CD4-positive, alpha-beta T cell treated with Interleukin-21 for 1 hour (primary cell): ENCODE results near the gene PDILT.
"Not testable (repeated sequence)": the region's sequence is repeated elsewhere in the genome, so short reads cannot be mapped to it uniquely, and the experiment has no call there.

Experiments used
- DNase-seq: peaks from one replicate; pipeline ENCODE4 v3.0.0-alpha.2; 2020

Gene PDILT

GRCh38 chr16:20320592-20320991 lies 83.9 kb downstream of the PDILT start:
- no peak for DNase-seq

- DNase-seq, result no peak
Measured at GRCh38 chr16:20320178-20320577, 84.4 kb downstream of the PDILT start.

GRCh38 chr16:20319406-20319805 lies 85.1 kb downstream of the PDILT start:
- no peak for DNase-seq

DNA sequence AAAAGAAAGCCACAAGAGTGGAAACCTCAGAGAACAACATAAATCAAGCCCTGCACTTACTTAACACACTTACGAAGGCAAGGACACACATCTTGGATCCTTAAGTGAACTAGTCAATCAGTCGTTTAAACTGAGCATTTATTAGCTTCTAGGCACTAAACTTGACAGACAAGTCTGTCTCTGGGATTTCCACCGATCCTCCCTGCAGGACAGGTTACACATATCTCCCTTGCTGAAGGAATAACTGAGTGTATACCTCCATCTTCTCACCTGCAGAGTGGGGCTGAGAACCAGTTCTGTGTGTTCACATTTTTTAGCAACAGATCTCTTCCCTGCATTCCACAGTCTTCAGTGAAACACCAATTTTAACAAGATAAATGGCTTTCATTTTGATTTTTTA lies 86.1 kb downstream of the PDILT start:
- DNase-seq, result no peak

DNA sequence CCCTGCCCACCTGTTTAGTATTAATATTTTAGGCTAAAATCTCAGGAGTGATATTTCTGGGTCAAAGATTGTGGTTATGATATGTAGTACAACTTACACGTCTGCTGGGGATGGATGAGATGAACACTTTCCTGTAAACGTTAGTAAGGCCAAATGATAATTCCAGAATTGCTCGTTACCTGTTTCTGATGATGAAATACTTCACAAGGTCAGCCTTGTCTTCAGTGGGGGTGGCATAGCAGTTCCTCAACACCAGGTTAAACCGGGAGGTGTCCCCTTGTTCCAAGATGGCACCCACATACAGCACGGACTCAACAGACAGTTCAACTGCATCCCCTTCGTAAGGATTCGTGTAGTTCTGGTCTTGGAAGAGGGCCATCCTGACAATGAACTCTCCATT lies 86.5 kb downstream of the PDILT start:
- DNase-seq, result no peak

DNA sequence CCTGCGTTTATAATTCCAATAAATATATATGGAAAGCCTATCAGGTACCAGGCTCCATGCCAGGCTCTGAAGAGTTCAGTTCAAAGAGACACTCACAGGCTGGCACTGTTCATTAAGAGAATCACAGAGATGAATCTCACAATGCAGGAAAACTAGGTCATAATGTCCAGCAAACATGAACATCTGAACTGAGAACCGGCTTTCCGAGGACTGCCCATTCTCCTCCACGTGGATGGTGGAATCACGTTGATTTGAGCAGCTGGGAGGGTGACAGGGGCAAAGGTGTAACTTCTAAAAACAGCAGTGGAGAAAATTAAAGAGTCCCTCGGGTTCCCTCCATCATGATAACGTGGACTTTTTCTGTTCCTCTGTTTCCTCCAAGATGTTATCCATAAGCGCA lies 87.4 kb downstream of the PDILT start:
- DNase-seq, result no peak

DNA sequence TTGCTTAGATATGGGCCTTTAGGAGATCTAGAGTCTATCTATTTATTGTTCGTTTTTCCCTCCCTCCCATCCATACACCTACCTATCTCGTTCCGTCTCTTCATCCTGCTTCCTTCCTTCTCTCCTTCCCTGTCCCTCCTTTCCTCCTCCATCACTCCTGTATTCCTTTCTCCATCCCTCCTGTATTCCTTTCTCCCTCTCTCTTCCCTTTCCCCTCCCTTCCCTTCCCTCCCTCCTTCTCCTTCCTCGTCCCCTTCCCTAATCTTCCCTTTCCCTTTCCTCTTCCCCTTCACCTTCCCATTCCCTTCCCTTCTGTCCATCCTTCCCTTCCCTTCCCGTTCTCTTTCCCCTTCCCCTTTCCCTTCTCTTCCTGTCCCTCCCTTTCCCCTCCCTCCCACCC lies 87.8 kb downstream of the PDILT start:
- no peak for DNase-seq

- DNase-seq, result no peak
Measured at GRCh38 chr16:20315764-20316163, 88.8 kb downstream of the PDILT start.

- no peak for DNase-seq
Measured at GRCh38 chr16:20314575-20314974, 90.0 kb downstream of the PDILT start.

DNA sequence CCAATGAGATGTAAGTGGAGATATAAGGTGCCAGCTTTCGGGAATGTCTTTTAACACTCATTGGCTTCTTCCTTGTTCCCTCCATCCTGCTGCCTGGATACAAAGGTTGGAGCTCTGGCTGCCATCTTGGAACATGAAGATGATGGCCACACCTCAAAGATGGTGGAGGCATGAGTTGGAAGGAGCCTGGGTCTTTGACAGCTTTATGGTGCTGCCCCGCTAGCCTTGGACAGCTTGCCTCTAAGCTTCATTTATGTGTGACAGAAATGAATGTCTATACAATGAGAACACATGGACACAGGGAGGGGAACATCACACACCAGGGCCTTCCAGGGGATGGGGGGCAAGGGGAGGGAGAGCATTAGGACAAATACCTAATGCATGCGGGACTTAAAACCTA lies 90.8 kb downstream of the PDILT start:
- DNase-seq, result no peak

- DNase-seq, result not testable (repeated sequence)
Measured at GRCh38 chr16:20312536-20313095, 91.9 kb downstream of the PDILT start.

DNA sequence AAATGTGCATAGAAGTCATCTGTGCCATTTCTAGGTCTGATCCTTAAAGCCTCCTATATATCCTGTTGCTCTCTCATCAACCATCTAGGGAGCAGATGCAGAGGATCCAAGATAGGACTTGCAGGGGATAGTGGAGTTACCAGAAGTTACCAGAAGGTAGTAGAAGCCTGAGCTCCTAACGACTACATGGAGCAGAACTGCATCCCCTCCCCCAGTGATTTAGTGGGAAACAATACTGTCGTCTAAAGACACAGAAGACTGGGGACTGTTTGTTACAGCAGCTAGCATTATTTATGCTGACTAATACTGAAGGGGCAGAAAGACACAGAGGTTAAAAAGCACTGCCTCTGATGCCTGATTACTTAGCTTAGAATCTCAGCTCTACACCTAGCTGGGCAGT lies 93.0 kb downstream of the PDILT start:
- no peak for DNase-seq

GRCh38 chr16:20310421-20311395 lies 93.8 kb downstream of the PDILT start:
- DNase-seq, result no peak

GRCh38 chr16:20309786-20310185 lies 94.8 kb downstream of the PDILT start:
- DNase-seq, result no peak
